Measurements from ENCODE around the gene VRK1.

VRK1 gene

DNA sequence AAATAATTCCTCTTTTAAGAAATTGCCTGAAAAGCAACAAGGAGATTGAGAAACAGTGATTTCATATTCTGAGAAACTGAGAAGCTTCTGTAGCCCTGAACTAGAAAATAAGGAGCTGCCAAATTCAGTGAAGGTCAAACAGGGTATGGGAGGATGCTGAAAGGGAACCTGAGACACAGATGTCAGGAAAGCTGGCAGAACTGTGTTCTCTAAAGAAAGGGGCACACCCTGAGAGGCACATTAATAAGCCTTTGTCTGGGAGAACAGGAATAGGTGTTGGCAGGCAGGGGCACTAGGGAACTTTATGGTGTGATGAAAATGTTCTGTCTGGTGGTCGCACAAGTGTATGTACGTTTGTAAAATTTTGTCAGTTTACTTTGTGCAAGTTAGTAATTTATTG, 29.6 kb downstream of the VRK1 start:
- Histone ChIP-seq H3K4me3 (ENCODE audit: low read length) (no peak overlapping the region), H3K9me3 (ENCODE audit: control insufficient read depth, insufficient read depth, low read length) (peaks cover 12% of the 10 kb centered on the region; the same call in 1 of the 2 replicates), H3K4me1 (ENCODE audit: control insufficient read depth, low read length) (no peaks in the 10 kb centered on the region), H3K36me3 (ENCODE audit: control insufficient read depth, low read length) (peaks cover 57% of the 10 kb centered on the region), H3F3A (ENCODE audit: control insufficient read depth, insufficient read depth) (0 out of 2 replicates have a peak, but pooled peaks cover 2% of the 10 kb centered on the region), H3K79me2 (ENCODE audit: control insufficient read depth, low read length) (peaks cover 100% of the 10 kb centered on the region), H4K20me1 (ENCODE audit: control insufficient read depth, insufficient read depth, low read depth, low read length) (peaks cover 5% of the 10 kb centered on the region; the same call in 1 of the 2 replicates), H3K27me3 (ENCODE audit: control insufficient read depth, low read length) (no peaks in the 10 kb centered on the region), H3K9me2 (replicated peaks; ENCODE audit: control insufficient read depth, low read length) (no peaks in the 10 kb centered on the region), H3K27ac (ENCODE audit: low read depth, low read length) (no peak overlapping the region), H3K4me2 (ENCODE audit: low read length) (no peak overlapping the region)
- no peak for TF ChIP-seq EZH2phosphoT487 (IDR thresholded peaks at IDR 0.05; ENCODE audit: borderline replicate concordance, low read length)
- TF ChIP-seq, protein P1, sequence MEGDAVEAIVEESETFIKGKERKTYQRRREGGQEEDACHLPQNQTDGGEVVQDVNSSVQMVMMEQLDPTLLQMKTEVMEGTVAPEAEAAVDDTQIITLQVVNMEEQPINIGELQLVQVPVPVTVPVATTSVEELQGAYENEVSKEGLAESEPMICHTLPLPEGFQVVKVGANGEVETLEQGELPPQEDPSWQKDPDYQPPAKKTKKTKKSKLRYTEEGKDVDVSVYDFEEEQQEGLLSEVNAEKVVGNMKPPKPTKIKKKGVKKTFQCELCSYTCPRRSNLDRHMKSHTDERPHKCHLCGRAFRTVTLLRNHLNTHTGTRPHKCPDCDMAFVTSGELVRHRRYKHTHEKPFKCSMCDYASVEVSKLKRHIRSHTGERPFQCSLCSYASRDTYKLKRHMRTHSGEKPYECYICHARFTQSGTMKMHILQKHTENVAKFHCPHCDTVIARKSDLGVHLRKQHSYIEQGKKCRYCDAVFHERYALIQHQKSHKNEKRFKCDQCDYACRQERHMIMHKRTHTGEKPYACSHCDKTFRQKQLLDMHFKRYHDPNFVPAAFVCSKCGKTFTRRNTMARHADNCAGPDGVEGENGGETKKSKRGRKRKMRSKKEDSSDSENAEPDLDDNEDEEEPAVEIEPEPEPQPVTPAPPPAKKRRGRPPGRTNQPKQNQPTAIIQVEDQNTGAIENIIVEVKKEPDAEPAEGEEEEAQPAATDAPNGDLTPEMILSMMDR (IDR thresholded peaks at IDR 0.05; ENCODE audit: low read depth, low read length, poor library complexity, severe bottlenecking), result no peak

DNA sequence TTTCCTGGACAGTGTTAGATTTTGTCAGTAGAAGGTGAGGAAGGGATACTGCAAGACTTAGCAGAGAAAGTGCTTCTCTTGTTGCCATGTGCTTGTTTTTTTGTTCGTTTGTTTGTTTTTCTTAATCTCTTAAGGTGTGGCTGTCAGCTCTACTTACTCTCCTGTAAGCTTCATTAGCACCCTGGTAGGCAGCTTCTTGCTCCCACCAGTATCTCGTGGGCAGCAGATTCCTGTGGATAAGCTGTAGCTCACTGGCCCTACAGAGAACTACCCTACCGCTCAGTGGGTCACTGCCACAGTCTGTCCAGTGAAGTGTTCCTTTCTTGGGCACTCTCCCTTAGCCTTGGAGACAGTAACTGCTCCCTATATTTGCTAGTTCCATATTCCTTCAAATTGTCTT, 30.1 kb downstream of the VRK1 start:
- peaks cover 12% of the 10 kb centered on the region; the same call in 1 of the 2 replicates for H3K9me3 ChIP-seq (ENCODE audit: control insufficient read depth, insufficient read depth, low read length)
- peaks cover 61% of the 10 kb centered on the region for H3K36me3 ChIP-seq (ENCODE audit: control insufficient read depth, low read length)
- H3K27me3 ChIP-seq (ENCODE audit: control insufficient read depth, low read length), result no peaks in the 10 kb centered on the region
- H3K4me2 ChIP-seq (ENCODE audit: low read length), result no peak overlapping the region
- no peaks in the 10 kb centered on the region for H3K4me1 ChIP-seq (ENCODE audit: control insufficient read depth, low read length)
- peaks cover 100% of the 10 kb centered on the region for H3K79me2 ChIP-seq (ENCODE audit: control insufficient read depth, low read length)
- H3F3A ChIP-seq (ENCODE audit: control insufficient read depth, insufficient read depth), result 0 out of 2 replicates have a peak, but pooled peaks cover 2% of the 10 kb centered on the region
- H3K27ac ChIP-seq (ENCODE audit: low read depth, low read length), result no peak overlapping the region
- no peak overlapping the region for H3K4me3 ChIP-seq (ENCODE audit: low read length)
- H3K9me2 ChIP-seq (replicated peaks; ENCODE audit: control insufficient read depth, low read length), result no peaks in the 10 kb centered on the region
- peaks cover 5% of the 10 kb centered on the region; the same call in 1 of the 2 replicates for H4K20me1 ChIP-seq (ENCODE audit: control insufficient read depth, insufficient read depth, low read depth, low read length)
- TF ChIP-seq EZH2phosphoT487 (IDR thresholded peaks at IDR 0.05; ENCODE audit: borderline replicate concordance, low read length), result no peak
- TF ChIP-seq, protein P1 (IDR thresholded peaks at IDR 0.05; ENCODE audit: low read depth, low read length, poor library complexity, severe bottlenecking), result no peak

DNA sequence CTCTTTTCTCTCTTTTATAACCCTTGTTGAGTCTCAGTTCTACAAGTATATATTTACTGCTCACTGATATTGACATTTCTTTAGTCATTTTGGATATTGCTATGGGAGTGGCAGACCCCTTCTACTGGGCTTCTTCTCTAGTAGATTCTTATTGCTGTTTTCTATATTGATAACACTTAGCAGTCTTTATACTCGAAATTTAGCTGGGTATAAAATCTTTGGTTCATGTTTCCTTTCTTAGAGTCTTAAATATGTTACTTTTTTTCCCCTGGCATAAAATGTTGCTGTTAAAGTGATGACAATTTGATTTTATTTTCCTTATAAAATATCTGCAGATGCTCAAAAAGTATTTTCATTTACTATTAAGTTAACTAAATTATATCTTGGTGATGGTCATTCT, 32.6 kb downstream of the VRK1 start:
- H3K27ac ChIP-seq (ENCODE audit: low read depth, low read length), result no peak overlapping the region
- no peak overlapping the region for H3K4me3 ChIP-seq (ENCODE audit: low read length)
- no peaks in the 10 kb centered on the region for H3K9me2 ChIP-seq (replicated peaks; ENCODE audit: control insufficient read depth, low read length)
- peaks cover 97% of the 10 kb centered on the region for H3K79me2 ChIP-seq (ENCODE audit: control insufficient read depth, low read length)
- no peaks in the 10 kb centered on the region for H3K4me1 ChIP-seq (ENCODE audit: control insufficient read depth, low read length)
- H4K20me1 ChIP-seq (ENCODE audit: control insufficient read depth, insufficient read depth, low read depth, low read length), result peaks cover 5% of the 10 kb centered on the region; the same call in 1 of the 2 replicates
- H3K9me3 ChIP-seq (ENCODE audit: control insufficient read depth, insufficient read depth, low read length), result peaks cover 12% of the 10 kb centered on the region; the same call in 1 of the 2 replicates
- TF ChIP-seq, protein P1 (IDR thresholded peaks at IDR 0.05; ENCODE audit: low read depth, low read length, poor library complexity, severe bottlenecking), result no peak
- TF ChIP-seq EZH2phosphoT487 (IDR thresholded peaks at IDR 0.05; ENCODE audit: borderline replicate concordance, low read length), result no peak
- no peak overlapping the region for H3K4me2 ChIP-seq (ENCODE audit: low read length)
- H3K36me3 ChIP-seq (ENCODE audit: control insufficient read depth, low read length), result peaks cover 74% of the 10 kb centered on the region
- 0 out of 2 replicates have a peak, but pooled peaks cover 2% of the 10 kb centered on the region for H3F3A ChIP-seq (ENCODE audit: control insufficient read depth, insufficient read depth)
- H3K27me3 ChIP-seq (ENCODE audit: control insufficient read depth, low read length), result no peaks in the 10 kb centered on the region
